PFSK-1 (cell line): ENCODE results near the gene RRP1.

Source experiments
- FOXP2 ChIP-seq: optimal IDR thresholded peaks from 2 replicates; pipeline ENCODE3; 2011; ENCODE audit warnings: borderline replicate concordance, control low read depth, inconsistent platforms; ENCODE audit not compliant: insufficient read depth; ENCODE audit errors: extremely low read length, extremely low read depth
- POLR2AphosphoS5 ChIP-seq: IDR thresholded peaks from 2 replicates; pipeline ENCODE4 v1.6.1; 2012; ENCODE audit warnings: low read depth, mild to moderate bottlenecking, control low read depth, low read length, moderate library complexity
- SIN3A ChIP-seq: IDR thresholded peaks from 2 replicates; pipeline ENCODE4 v1.6.1; 2012; ENCODE audit warnings: mild to moderate bottlenecking, low read length, moderate library complexity, borderline replicate concordance; ENCODE audit not compliant: insufficient read depth
- TAF1 ChIP-seq: IDR thresholded peaks from 2 replicates; pipeline ENCODE4 v1.6.1; 2012; ENCODE audit warnings: low read length, control low read depth, borderline replicate concordance; ENCODE audit not compliant: insufficient read depth
- TF ChIP-seq, protein P1 (sequence below), 2 experiments: IDR thresholded peaks; 2 replicates each; pipeline versions ENCODE4 v1.6.1 to v1.8.0; 2011 to 2012; ENCODE audit warnings: low read depth in 2 of 2, low read length in 2 of 2, control low read depth in 1 of 2, inconsistent platforms in 1 of 2, mild to moderate bottlenecking in 1 of 2, moderate library complexity in 1 of 2; ENCODE audit not compliant: insufficient read depth in 1 of 2

Gene RRP1

GRCh38 chr21:43817157-43818086, 28.0 kb downstream of the RRP1 start:
- TF ChIP-seq POLR2AphosphoS5 (no peak), SIN3A (no peak), TAF1 (no peak), FOXP2 (no peak)
- TF ChIP-seq, protein P1, sequence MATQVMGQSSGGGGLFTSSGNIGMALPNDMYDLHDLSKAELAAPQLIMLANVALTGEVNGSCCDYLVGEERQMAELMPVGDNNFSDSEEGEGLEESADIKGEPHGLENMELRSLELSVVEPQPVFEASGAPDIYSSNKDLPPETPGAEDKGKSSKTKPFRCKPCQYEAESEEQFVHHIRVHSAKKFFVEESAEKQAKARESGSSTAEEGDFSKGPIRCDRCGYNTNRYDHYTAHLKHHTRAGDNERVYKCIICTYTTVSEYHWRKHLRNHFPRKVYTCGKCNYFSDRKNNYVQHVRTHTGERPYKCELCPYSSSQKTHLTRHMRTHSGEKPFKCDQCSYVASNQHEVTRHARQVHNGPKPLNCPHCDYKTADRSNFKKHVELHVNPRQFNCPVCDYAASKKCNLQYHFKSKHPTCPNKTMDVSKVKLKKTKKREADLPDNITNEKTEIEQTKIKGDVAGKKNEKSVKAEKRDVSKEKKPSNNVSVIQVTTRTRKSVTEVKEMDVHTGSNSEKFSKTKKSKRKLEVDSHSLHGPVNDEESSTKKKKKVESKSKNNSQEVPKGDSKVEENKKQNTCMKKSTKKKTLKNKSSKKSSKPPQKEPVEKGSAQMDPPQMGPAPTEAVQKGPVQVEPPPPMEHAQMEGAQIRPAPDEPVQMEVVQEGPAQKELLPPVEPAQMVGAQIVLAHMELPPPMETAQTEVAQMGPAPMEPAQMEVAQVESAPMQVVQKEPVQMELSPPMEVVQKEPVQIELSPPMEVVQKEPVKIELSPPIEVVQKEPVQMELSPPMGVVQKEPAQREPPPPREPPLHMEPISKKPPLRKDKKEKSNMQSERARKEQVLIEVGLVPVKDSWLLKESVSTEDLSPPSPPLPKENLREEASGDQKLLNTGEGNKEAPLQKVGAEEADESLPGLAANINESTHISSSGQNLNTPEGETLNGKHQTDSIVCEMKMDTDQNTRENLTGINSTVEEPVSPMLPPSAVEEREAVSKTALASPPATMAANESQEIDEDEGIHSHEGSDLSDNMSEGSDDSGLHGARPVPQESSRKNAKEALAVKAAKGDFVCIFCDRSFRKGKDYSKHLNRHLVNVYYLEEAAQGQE (IDR thresholded peaks at IDR 0.05; ENCODE audit: insufficient read depth in 1 of 2, low read depth in 2 of 2, low read length in 2 of 2), result no peak

DNA sequence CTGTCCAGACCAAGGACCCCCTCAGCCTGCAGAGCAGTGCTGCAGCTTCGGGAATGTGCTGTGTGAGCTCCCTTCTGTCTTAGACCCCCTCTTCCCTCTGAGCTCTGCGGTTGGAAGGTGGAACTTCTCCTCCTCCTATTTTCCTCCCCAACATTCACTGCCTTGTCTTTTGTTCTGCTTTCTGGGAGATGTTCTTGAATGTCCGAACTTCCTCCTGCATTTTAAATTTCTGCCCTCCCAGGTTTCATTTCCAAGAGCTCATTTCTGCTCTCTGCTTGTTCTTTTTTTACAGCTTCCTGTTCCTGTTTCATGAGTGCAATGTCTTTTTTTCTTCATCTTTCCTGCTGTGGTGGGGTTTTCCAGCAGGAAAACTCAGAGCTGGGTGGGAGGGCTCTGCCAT, 29.3 kb downstream of the RRP1 start:
- TF ChIP-seq SIN3A, result no peak
- TF ChIP-seq POLR2AphosphoS5, result no peak
- TF ChIP-seq, protein P1 (IDR thresholded peaks at IDR 0.05; ENCODE audit: insufficient read depth in 1 of 2, low read depth in 2 of 2, low read length in 2 of 2), result no peak
- TF ChIP-seq TAF1, result no peak
- TF ChIP-seq FOXP2, result no peak

- no peak for TF ChIP-seq TAF1
- TF ChIP-seq, protein P1 (IDR thresholded peaks at IDR 0.05; ENCODE audit: insufficient read depth in 1 of 2, low read depth in 2 of 2, low read length in 2 of 2), result no peak
- no peak for TF ChIP-seq SIN3A
- no peak for TF ChIP-seq POLR2AphosphoS5
- TF ChIP-seq FOXP2, result no peak
Measured at GRCh38 chr21:43819511-43820405, 30.4 kb downstream of the RRP1 start.

DNA sequence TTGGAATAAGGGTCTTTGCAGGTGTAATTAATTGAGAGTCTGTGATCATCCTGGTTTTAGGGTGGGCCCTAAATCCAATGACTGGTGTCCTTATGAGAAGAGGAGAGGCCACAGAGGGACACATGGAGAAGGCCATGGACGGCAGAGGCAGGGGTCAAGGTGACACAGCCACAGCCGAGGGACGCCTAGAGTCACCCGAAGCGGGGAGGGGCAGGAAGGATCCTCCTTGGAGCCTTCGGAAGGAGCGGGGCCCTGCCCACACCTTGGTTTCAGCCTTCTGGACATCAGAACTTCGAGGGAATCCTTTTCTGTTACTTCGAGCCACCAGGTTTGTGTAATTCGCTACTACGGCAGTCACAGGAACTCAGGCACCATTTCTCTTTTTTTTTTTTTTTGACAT, 31.1 kb downstream of the RRP1 start:
- no peak for TF ChIP-seq POLR2AphosphoS5
- no peak for TF ChIP-seq SIN3A
- TF ChIP-seq, protein P1 (IDR thresholded peaks at IDR 0.05; ENCODE audit: insufficient read depth in 1 of 2, low read depth in 2 of 2, low read length in 2 of 2), result no peak
- TF ChIP-seq FOXP2, result no peak
- no peak for TF ChIP-seq TAF1
